HEK293T (cell line): Measurements from ENCODE around the gene CIART.

Experiments
- HDGF ChIP-seq: fragments of 450-650 bp; IDR thresholded peaks from 2 replicates; pipeline ENCODE4 v1.6.1; 2017; ENCODE audit warnings: antibody characterized with exemption, borderline replicate concordance
- PKNOX1 ChIP-seq: fragments of 450-650 bp; IDR thresholded peaks from 2 replicates; pipeline ENCODE4 v1.6.1; 2016
- TARDBP ChIP-seq: fragments of 450-650 bp; IDR thresholded peaks from 2 replicates; pipeline ENCODE4 v1.6.1; 2016

GRCh38 chr1:150288382-150288781 is 6.0 kb downstream of the CIART start:
- TF ChIP-seq PKNOX1 (no peak), HDGF (no peak), TARDBP (no peak)
